NOMO-1 (cell line): ENCODE measurements around the gene SLC35E4.
"Not testable (repeated sequence)": the region's sequence is repeated elsewhere in the genome, so short reads cannot be mapped to it uniquely, and the experiment has no call there.

Source experiments
- DNase-seq, 2 experiments: peaks; one replicate each; lab custom pipeline; 2025; ENCODE audit not compliant: unreplicated experiment in 2 of 2; lab: John Stamatoyannopoulos, UW

SLC35E4 gene

GRCh38 chr22:30610299-30610698 lies 25.3 kb upstream of the SLC35E4 start:
- DNase-seq: peak; percentile 5 to 23

- DNase-seq: no peak
Observed at GRCh38 chr22:30611197-30611596, 24.4 kb upstream of the SLC35E4 start.

GRCh38 chr22:30612789-30613188 lies 22.8 kb upstream of the SLC35E4 start:
- DNase-seq: no peak

GRCh38 chr22:30614268-30614667 lies 21.3 kb upstream of the SLC35E4 start:
- DNase-seq: no peak

- DNase-seq: no peak
Observed at GRCh38 chr22:30614879-30615278, 20.7 kb upstream of the SLC35E4 start.

GRCh38 chr22:30615543-30615954 lies 20.0 kb upstream of the SLC35E4 start:
- DNase-seq: no peak

GRCh38 chr22:30617819-30618218 lies 17.8 kb upstream of the SLC35E4 start:
- no peak for DNase-seq

GRCh38 chr22:30619909-30620308 lies 15.7 kb upstream of the SLC35E4 start:
- DNase-seq: not testable (repeated sequence)

GRCh38 chr22:30626413-30626812 lies 9.2 kb upstream of the SLC35E4 start:
- no peak for DNase-seq

- DNase-seq: no peak
Observed at GRCh38 chr22:30627471-30627870, 8.1 kb upstream of the SLC35E4 start.

GRCh38 chr22:30628491-30628890 lies 7.1 kb upstream of the SLC35E4 start:
- DNase-seq: no peak

GRCh38 chr22:30631469-30631868 lies 4.1 kb upstream of the SLC35E4 start:
- DNase-seq: not testable (repeated sequence)

GRCh38 chr22:30634471-30635233 lies 929 bp upstream of the SLC35E4 start:
- DNase-seq: peak; percentile 78 to 79

GRCh38 chr22:30636226-30637077 lies 871 bp downstream of the SLC35E4 start:
- DNase-seq: no peak

GRCh38 chr22:30637701-30638114 lies 2.1 kb downstream of the SLC35E4 start:
- no peak for DNase-seq

- no peak for DNase-seq
Observed at GRCh38 chr22:30640361-30640760, 4.8 kb downstream of the SLC35E4 start.

GRCh38 chr22:30640839-30641430 lies 5.4 kb downstream of the SLC35E4 start:
- DNase-seq: no peak

GRCh38 chr22:30643055-30643875 lies 7.7 kb downstream of the SLC35E4 start:
- no peak for DNase-seq

- no peak for DNase-seq
Observed at GRCh38 chr22:30646518-30647160, 11.1 kb downstream of the SLC35E4 start.

GRCh38 chr22:30647536-30647935 lies 12.0 kb downstream of the SLC35E4 start:
- no peak for DNase-seq
